Fibroblast of lung (primary cell): ENCODE results near the gene STAC.
"Not testable (repeated sequence)": the region's sequence is repeated elsewhere in the genome, so short reads cannot be mapped to it uniquely, and the experiment has no call there.

Experiments
- CTCF ChIP-seq, 2 donors: IDR thresholded peaks in 1 of 2; conservative IDR thresholded peaks in 1 of 2; 1 replicate in 1 of 2; 2 replicates in 1 of 2; pipeline ENCODE4 v1.5.1; 2011 to 2012; ENCODE audit warnings: low read length in 2 of 2, control low read depth in 1 of 2, inconsistent platforms in 1 of 2, low read depth in 1 of 2, mild to moderate bottlenecking in 1 of 2
- EZH2 ChIP-seq: IDR thresholded peaks from 2 replicates; pipeline ENCODE4 v1.5.1; 2012; ENCODE audit warnings: low read length, control low read depth, mild to moderate bottlenecking; ENCODE audit errors: missing control alignments

GRCh38 chr3:36453896-36454295 is 73.6 kb downstream of the STAC start:
- not testable (repeated sequence) for TF ChIP-seq CTCF (conservative IDR thresholded peaks at IDR 0.05 in 1 of 2, IDR thresholded peaks at IDR 0.05 in 1 of 2; ENCODE audit: low read depth in 1 of 2, low read length in 2 of 2); EZH2
